GM21360 (cell line): ENCODE measurements around the gene MRPL54.

ENCODE experiments used
- ATAC-seq: cut with Tn5 transposase; IDR thresholded peaks from one replicate; pipeline ENCODE4 v1.9.1; 2021; ENCODE audit warnings: mild to moderate bottlenecking, moderate library complexity; ENCODE audit not compliant: unreplicated experiment

The MRPL54 gene

DNA sequence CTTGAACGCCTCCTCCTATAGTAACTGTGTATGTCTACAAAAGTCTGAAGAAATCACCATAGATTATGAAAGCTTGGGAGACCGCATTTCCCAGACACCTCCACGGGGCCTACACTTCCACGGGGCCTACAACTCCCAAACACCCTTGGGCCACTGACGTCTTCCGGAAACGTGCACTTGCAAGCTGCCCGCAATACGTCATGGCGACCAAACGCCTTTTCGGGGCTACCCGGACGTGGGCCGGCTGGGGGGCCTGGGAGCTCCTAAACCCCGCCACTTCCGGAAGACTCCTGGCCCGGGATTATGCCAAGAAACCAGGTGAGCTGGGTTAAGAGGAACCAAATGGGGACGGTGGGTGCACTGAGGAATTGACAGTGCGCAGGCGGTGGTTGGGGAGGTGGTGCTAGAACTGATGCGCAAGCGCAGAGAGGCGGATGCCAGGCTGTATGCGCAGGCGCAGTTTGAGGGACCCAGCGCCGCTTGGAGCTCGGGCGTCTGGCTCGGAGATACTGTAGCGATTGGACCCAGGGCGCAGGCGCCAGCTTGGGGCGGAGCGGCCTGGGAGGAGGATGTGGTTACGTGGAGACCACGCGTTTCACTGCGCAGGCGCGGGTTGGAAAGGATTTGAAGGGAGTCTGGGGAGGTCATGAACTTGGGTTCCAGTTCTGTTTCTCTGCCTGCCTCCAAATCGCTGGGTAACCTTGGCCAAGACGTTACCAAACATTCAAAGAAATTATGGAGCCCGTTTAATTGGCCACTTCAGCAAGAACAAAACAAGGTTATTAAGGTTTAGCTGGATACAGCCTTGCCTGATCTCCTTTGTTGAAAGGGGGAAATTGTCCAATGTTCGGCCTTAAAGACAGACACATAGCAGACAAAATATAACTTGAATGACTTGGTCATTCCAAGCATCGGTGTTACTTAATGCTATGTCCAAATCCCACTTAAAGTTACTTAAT is at the start of gene MRPL54:
TSS of gene MRPL54 (plus strand) at position 182 of the 959 bp plus-strand sequence. CDS start at position 201, 19 bp downstream.
- peak; percentile 64 for ATAC-seq

DNA sequence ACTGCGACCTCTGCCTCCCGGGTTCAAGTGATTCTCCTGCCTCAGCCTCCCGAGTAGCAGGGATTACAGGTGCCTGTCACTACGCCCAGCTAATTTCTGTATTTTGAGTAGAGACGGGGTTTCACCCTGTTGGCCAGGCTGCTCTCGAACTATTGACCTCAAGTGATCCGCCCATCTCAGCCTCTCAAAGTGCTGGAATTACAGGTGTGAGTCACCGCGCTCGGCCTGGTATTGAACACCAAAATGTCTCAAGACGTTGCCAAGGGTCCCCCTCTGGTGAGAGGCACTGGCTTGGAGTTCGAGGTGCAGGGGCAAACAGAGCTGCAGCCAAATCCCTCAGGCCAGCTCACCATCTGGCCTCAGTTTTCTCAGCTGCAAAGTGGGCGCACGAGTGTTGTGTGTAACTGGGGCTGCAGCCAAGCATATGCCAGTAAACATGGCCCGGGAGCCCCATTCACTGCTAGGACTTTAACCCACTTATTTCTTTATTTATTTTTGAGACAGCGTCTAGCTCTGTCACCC is 46.3 kb upstream of the MRPL54 start:
- no peak for ATAC-seq

DNA sequence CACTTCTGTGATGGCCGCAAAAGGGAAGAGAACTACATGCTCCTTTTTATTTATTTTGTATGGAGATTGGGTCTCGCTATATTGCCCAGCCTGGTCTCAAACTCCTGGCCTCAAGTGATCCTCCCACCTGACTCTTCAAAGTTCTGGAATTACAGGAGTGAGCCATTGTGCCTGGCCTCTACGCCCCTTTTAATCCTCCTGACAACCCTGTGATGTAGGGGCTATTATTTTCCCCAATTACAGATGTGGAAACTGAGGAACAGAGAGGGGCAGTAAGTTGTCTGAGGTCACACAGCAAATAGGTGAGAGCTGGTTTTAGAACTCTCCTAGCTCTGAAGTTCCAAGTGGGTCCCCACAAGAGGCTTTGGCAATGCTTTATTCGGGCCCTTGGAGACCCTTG is 42.6 kb upstream of the MRPL54 start:
- no peak for ATAC-seq

DNA sequence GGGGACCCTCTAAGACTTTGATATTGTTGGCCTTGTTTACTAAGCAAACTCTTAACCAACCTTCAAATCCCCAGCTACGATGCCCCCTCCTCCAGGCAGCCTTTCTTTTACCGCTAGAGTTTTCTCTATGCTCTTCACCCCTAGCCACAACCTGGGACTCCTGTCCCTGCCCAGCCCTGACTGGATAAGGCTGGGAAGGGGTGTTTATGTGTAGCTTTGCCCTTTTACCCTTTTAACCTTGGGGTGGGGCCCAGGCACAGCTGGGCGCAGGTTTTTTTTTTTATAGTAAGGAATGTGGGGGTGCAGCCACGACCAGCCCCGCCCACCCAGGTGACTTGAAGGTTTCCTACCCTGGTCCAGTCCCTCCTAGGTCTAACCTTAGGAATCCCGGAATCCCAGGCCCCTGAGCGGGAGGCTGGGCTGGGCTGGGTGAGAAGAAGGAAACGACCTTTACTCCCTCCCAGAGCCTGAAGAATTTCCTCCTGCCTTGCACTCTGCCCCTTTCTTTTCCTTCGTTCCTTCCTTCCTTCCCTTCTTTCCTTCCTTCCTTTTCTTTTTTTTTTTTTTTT is 42.0 kb upstream of the MRPL54 start:
- no peak for ATAC-seq

DNA sequence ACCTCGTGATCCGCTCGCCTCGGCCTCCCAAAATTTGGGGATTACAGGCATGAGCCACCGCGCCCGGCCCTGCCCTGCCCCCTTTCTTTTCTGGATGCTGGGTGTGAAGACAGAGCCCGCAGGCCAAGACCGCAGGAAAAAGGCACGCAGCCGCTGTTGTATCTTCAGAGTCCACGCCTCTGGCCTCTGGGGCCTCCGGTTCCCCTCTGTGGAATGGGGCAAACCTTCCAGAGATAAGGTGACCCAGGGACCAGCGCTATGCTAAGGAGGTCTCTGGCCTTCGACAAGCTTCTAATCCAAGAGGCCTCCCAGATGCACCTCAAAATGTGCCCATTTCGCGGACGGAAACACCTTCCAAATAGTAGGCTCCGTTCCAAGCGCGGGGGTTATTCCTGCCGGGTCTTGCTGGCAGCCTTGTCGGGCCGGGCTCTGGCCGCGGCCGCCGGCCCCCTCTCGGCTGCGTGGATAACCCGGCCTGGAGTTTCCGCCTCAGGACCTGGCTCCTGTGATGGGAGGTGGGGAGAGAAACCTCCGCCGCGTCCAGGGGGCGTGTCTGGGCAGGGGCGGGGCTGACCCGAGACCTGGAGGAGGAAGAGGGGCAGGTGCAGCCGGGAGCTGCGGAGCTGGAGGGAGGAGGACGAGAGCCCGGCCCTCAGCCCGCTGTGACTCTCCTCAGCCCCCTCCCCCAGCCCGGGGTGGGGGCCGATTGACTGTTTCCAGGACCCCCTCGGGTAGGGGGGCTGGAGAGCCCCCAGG is 41.2 kb upstream of the MRPL54 start:
- ATAC-seq = no peak

DNA sequence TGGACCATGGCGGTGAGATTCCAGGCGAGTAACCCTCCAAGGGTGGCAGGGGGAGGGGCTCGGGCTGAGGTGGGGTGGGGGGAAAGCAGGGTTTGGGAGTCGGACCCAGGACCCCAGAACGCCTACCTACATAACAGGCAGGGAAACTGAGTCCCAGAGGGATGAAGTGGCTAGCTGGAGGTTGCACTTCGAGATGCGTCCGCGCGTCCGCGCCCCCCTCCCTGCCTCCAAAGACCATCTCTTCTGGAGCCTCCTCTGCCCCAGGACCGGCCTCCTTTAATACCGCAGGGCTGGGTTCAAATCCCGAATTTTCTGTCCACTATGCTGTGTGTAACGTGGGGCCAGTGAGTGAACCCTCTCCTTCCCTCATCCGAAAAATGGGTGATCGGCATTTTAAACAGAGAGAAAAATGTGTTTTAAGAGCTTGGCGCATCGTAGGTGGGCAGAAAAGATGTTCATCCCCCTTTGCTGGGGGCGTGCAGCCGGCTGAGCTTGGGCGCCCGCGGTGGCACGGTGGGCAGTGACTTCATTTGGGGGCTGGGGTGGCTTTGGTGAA is 40.5 kb upstream of the MRPL54 start:
- no peak for ATAC-seq

DNA sequence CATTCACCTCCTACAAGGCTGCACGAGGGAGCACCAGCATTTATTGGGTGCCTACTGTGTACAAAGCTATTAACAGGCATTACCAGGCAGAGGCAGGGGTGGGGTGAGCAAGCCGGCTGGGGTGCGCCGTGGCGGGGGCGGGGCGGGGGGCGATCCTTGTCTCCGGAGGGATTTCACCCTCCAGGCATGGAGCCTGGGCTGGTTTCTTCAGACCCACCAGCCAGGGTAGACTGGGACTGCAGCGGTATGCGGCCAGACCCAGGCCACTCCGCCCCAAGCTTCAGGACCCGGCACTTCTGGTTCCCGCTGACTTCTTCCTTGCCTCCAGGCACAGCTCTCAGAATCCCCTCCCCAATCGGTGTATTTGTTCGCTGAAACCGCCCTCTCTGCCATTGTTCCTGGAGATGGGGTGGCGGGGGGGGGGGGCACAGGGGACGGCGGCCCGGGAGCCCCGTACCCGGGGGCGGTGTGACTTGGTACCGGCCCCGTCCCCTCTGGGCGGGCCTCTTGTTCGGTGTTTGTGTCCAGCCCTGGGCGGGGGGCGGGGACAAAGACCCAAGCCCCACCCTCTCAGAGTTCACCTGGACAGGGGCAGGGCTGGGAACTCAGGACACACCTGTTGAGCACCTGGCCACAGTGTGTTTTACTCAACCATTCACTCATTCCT is 39.9 kb upstream of the MRPL54 start:
- no peak for ATAC-seq

DNA sequence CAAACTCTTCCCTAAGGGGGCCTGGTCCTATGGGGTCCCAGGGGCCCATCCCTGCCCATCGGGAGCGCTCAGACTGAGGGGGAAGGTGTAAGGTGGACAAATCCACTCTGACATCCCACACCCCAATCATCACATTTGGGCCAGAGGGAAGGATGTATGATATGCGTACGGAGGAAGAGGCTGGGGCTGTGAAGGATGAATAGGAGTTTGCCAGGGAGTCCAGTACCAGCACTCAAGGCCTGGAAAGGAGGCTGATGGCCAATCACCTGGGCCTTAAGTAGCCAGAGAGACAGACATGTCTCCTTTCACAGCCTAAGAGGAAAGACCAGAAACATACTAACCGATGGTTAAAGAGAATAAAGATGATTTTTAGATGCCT is 39.4 kb upstream of the MRPL54 start:
- ATAC-seq = no peak

DNA sequence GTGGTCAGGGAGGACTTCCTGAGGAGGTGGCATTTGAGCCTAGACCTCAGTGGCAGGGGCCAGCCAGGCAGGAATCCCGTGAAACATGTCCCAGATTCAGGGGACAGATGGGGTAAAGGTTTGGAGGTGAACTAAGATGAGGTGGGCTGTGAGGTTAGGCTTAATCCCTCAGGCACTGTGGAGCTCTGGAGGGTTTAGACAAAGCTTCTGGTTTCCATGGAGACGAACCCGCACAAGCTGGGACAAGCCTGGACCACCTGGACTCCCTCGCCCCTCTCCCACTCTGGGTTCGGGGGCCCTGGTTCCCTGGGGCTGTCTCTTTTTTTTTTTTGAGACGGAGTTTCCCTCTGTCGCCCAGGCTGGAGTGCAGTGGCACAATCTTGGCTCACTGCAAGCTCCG is 38.6 kb upstream of the MRPL54 start:
- ATAC-seq = no peak

DNA sequence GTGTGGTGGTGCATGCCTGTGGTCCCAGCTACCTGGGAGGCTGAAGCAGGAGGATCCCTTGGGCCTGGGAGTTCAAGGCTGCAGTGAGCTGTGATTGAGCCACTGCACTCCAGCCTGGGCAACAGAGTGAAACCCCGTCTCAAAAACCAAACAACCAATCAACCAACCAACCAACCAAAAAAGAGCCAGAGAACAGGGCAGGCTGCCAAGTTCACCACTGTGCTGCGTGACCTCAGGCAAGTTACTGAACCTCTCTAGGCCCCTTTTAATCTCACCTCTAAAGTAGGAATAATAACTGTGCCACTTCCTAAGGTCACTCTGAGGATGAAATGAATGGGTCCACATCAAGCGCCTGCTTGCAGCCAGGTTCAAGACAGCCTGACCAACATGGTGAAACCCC is 37.4 kb upstream of the MRPL54 start:
- ATAC-seq = no peak

DNA sequence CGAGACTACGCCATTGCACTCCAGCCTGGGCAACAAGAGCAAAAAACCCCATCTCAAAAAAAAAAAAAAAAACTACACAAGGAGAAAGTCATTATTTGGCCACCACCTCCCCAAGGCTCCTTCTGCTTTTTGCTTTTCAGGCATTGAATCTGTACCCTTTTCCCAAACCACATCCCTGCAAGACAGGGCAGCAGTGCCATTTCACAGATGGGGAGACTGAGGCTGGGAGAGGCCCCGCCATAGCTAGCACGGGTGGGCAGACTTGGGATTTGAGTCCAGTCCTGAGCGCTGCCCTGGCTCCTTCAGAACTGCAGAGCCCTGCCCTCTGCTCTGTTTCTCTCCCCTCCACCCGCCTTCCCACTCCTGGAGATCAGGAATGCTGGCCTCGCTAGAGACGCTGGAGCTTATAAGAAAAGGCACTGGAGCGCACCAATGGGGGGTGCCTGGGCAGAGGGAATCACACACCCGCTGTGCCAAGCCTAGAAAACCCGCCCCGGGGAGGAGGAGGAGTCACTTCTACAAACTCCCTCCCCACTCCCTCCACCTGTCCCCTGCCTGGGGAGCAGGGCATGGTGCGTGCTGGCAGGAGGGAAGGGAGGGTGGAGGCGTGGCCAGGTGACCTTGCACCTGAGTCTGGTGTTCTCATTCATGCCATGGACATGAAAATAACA is 36.7 kb upstream of the MRPL54 start:
- no peak for ATAC-seq

DNA sequence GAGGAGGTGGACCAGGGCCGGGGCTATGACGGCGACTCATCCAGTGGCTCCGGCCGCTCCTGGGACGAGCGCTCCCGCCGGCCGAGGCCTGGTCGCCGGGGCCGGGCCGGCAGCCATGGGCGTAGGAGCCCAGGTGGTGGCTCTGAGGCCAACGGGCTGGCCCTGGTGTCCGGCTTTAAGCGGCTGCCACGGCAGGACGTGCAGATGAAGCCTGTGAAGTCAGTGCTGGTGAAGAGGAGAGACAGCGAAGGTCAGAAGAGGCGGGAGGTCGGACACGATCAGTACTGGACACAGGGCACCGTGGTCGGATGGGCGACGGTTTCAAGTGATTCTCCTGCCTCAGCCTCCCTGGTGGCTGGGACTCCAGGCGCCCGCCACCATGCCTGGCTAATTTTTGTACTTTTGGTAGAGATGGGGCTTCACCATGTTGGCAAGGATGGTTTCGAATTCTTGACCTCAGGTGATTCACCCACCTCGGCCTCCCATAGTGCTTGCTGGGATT is 32.0 kb upstream of the MRPL54 start:
- no peak for ATAC-seq

DNA sequence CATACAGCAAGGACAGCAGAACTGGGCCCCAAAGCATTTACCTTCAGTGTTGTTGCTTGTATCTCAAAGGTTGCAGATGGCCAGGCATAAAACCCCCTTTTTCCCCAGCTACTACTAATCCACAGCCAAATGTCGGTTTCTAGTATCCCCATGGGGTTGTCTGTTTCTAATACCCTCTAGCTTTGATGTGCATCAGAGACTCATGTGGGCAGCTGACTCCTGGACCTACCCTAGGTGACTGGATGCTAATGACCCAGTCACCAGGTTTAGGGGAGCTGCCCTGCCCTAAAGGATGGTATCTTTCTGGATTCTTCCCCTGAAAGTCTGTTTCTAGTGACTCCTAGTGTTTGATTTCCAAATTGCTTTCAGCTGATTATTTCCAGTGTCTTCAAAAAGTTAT is 30.4 kb upstream of the MRPL54 start:
- ATAC-seq = no peak

DNA sequence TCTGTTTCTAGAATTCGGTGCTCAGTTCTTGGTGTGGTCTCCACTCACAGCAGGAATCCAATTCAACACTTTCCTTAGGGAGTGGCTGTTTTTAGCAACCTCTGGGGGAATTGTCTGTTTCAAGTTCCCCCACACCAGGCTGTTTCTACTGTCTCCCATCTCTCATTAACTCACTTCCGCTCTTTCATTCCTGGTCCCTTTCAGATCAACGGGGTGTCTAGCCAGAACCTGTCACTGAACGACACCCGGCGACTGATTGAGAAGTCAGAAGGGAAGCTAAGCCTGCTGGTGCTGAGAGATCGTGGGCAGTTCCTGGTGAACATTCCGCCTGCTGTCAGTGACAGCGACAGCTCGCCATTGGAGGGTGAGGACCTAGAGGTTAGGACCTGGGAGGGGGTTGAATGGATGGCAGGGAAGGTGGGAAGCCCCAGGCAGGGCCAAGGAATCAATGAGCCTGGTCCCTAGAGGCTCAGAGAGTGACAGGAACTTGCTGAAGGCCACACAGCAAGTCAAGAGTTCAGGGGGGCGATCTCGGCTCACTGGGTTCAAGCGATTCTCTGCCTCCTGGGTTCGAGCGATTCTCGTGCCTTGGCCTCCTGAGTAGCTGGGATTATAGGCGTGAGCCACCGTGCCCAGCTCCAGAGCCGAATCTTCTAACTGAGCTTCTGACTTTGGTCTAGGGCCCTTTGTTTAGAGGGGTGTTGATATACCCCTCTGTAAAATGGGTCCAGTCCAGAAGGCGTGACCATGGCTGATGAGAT is 28.8 kb upstream of the MRPL54 start:
- ATAC-seq = no peak

DNA sequence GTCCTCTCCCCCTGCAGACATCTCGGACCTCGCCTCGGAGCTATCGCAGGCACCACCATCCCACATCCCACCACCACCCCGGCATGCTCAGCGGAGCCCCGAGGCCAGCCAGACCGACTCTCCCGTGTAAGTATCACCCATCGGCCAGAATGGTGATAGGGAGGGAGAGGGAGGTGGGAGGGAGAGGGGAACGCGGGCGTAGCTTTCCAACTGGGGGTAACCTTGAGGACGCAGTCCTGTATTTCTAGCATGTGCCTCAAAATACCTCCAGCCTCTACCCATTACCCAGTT is 28.2 kb upstream of the MRPL54 start:
- ATAC-seq = no peak

DNA sequence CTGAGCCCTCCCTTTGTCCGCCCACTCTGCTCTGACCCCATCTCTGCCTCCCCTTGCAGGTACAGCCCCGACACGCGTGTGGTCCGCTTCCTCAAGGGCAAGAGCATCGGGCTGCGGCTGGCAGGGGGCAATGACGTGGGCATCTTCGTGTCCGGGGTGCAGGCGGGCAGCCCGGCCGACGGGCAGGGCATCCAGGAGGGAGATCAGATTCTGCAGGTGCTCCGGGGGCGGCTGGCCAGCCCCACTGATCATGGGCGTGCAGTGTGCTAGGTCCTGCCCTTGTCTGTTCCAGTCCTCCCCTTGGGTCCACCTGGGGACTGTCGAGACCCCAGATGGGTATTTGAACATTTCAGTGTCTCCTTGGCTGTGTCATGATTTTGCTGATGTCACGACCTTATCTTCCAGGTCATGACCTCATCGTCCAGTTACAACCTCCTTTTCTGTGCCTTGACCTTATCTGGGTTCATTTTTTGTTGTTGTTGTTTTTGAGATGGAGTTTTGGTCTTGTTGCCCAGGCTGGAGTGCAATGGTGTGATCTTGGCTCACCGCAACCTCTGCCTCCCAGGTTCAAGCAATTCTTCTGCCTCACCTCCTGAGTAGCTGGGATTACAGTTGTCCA is 26.3 kb upstream of the MRPL54 start:
- no peak for ATAC-seq

DNA sequence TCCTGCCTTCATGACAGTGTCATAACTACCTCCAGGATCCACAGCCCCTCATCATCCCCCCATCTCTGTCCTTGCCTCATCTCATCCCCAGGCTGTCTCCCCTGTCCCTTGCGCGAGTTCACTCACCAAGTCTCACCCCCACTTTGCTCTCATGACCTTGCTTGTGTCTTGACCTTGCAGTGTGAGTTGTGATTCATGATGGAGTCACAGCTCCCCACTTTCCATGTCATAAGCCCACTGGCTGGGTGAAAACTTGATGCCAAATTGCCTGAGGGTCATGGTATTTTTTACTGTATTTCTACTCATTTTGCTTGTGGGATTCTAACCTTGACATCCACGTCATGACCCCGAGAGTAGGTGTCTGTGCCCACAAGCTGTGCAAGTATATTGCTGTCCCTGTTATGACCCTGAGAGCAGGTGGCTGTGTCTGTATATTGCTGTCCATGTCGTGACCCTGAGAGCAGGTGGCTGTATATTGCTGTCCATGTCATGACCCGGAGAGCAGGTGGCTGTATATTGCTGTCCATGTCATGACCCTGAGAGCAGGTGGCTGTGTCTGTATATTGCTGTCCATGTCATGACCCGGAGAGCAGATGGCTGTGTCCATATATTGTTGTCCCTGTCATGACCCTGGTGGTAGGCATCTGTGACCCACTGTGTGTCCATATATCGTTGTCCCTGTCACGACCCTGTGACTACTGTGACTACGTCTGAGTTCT is 24.8 kb upstream of the MRPL54 start:
- ATAC-seq = no peak

DNA sequence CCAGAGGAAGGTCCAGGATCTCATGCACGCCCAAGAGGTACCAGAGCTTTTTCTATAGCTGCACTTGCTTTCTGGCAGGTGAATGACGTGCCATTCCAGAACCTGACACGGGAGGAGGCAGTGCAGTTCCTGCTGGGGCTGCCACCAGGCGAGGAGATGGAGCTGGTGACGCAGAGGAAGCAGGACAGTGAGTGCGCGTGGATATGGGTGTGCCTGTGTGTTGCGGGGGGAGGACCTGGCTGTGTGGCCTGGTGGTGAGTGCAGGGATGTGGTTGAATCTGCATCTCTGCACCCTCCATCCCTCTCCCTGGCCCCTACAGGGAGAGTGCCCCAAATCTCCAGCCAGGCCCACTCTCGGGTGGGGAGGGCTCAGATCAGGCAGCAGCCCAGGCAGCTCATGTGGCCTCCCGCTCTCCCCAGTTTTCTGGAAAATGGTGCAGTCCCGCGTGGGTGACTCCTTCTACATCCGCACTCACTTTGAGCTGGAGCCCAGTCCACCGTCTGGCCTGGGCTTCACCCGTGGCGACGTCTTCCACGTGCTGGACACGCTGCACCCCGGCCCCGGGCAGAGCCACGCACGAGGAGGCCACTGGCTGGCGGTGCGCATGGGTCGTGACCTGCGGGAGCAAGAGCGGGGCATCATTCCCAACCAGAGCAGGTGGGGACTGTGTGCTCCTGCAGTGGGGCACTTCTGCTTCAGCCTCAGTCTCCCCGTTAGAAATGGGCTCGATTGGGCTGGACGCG is 23.8 kb upstream of the MRPL54 start:
- ATAC-seq = no peak
